ENCODE data around the gene RHBDD2.
A peak's percentile ranks its signal among the peaks of the same experiment; 100 is the strongest.
"Not testable (repeated sequence)": the region's sequence is repeated elsewhere in the genome, so short reads cannot be mapped to it uniquely, and the experiment has no call there.

The RHBDD2 gene

DNA sequence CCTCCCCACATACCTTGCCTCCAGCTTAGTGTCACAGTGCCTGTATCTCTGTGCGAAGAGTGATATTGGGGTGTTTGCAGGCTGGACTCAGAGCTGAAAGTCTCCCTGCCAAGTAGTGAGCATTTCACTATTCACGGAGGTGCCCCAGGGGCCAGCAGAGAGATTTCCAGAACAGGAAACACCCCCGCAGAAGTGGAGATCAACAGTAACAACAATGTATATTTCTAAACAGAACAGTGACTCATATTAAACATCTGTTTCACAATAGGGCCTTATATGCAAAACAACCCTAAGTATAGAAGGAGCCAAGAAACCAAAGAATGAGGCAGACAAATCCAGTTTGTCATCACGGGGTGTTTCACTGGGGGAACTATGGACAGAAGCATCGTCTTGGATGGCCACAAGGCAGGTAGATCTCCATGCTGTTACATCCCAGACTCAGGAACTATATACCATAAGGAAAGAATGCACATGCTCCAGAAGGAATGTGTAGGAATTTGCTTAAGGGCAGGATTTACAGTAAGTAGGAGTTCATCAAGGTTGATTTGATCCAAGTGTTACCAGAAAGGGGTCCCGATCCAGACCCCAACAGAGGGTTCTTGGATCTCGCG is 35.9 kb upstream of the RHBDD2 start:
- TF ChIP-seq, protein P1, sequence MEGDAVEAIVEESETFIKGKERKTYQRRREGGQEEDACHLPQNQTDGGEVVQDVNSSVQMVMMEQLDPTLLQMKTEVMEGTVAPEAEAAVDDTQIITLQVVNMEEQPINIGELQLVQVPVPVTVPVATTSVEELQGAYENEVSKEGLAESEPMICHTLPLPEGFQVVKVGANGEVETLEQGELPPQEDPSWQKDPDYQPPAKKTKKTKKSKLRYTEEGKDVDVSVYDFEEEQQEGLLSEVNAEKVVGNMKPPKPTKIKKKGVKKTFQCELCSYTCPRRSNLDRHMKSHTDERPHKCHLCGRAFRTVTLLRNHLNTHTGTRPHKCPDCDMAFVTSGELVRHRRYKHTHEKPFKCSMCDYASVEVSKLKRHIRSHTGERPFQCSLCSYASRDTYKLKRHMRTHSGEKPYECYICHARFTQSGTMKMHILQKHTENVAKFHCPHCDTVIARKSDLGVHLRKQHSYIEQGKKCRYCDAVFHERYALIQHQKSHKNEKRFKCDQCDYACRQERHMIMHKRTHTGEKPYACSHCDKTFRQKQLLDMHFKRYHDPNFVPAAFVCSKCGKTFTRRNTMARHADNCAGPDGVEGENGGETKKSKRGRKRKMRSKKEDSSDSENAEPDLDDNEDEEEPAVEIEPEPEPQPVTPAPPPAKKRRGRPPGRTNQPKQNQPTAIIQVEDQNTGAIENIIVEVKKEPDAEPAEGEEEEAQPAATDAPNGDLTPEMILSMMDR (conservative IDR thresholded peaks at IDR 0.05; ENCODE audit: low read depth, low read length): no peak
- peak overlapping the region; percentile 26 for H3K4me3 ChIP-seq (ENCODE audit: low read depth, low read length)
- peak; percentile 95 for DNase-seq (ENCODE audit: low read depth)

DNA sequence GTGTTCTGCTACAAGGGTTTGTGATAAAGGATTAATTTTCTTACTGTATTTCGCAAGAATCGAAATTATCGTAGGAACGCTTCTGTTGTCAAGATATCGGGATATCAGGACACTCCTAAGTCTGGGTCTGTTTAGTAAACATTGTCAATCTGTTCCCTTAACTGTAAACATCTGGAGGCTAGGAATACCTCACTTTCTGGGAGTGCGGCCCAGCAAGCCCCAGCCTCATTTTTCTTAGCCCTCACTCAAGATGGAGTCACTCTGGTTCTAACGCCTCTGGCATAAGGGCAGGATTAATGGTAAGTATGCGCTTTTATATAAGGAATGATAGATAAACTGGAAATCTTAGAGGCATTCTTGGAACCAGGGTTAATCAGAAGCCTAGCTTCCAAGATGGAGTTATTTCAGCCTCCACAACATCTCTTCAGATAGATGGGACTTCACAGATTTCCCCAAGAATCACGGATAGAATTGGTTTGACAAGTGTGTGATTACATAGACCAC is 35.2 kb upstream of the RHBDD2 start:
- TF ChIP-seq, protein P1 (conservative IDR thresholded peaks at IDR 0.05; ENCODE audit: low read depth, low read length): no peak
- no peak for DNase-seq (ENCODE audit: low read depth)
- H3K4me3 ChIP-seq (ENCODE audit: low read depth, low read length): no peak overlapping the region

DNA sequence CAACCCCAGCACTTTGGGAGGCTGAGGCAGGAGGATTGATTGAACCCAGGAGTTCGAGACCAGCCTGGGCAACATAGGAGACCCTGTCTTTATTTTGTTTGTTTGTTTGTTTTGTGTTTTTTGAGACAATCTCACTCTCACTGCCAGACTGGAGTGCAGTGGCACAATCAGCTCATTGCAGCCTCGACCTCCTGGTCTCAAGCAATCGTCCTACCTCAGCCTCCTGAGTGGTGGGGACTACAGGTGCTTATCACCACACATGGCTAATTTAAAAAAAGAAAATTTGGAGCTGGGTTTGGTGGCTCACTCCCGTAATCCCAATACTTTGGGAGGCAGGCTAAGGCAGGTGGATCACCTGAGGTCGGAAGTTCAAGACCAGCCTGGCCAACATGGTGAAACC is 34.7 kb upstream of the RHBDD2 start:
- DNase-seq (ENCODE audit: low read depth): no peak
- TF ChIP-seq, protein P1 (conservative IDR thresholded peaks at IDR 0.05; ENCODE audit: low read depth, low read length): no peak
- H3K4me3 ChIP-seq (ENCODE audit: low read depth, low read length): no peak overlapping the region

DNA sequence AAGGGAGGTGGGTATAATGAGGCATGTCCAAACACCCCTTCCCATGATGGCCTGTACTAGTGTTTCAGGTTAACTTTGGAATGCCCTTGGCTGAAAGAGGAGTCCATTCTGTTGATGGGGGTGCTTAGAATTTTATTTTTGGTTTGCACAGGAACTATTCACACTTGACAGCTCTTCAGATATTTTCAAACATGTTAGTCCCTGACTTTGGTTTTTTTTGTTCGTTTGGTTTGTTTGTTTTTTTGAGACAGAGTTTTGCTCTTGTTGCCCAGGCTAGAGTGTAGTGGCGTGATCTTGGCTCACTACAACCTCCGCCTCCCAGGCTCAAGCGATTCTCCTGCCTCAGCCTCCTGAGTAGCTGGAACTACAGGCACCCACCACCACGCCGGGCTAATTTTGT is 33.7 kb upstream of the RHBDD2 start:
- DNase-seq (ENCODE audit: low read depth); H3K4me3 ChIP-seq (ENCODE audit: low read depth, low read length): not testable (repeated sequence)

DNA sequence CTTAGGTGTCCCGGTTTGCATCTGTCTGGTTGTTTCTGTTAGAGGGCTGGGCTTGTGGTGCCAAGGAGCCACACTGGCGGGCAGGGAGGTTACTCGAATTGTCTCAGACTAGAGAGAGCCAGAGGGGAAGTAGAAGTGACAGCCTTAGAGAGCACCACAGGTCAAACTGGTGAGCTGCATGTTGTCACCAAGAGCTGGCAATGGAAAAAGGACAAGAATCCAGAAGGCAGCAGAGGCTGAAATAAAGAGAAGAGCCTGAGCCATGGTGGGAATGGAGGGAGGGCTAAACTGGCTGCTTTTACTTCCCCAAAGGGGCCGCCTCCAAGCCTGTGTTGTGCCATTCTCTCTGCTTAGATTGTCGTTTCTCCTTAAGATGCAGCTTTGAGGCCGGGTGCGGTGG is 31.1 kb upstream of the RHBDD2 start:
- H3K4me3 ChIP-seq (ENCODE audit: low read depth, low read length): no peak overlapping the region
- no peak for DNase-seq (ENCODE audit: low read depth)
- TF ChIP-seq, protein P1 (conservative IDR thresholded peaks at IDR 0.05; ENCODE audit: low read depth, low read length): no peak

DNA sequence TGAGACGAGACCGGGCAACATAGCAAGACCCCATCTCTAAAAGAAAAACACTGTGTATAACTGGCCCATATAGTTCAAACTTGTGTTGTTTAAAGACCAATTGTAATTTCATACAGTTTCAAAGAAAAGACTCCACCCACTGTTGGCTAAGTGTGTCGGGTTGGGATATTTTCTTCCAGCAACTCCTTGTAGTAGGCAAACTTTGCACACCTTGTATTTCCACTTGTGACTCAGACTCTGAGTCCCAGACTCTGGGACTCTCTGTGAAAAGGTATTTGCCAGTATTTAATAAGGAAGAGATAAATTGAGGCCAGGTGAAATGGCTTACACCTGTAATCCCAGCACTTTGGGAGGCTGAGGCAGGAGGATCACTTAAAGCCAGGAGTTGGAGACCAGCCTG is 29.3 kb upstream of the RHBDD2 start:
- TF ChIP-seq, protein P1 (conservative IDR thresholded peaks at IDR 0.05; ENCODE audit: low read depth, low read length): no peak
- no peak overlapping the region for H3K4me3 ChIP-seq (ENCODE audit: low read depth, low read length)
- no peak for DNase-seq (ENCODE audit: low read depth)

DNA sequence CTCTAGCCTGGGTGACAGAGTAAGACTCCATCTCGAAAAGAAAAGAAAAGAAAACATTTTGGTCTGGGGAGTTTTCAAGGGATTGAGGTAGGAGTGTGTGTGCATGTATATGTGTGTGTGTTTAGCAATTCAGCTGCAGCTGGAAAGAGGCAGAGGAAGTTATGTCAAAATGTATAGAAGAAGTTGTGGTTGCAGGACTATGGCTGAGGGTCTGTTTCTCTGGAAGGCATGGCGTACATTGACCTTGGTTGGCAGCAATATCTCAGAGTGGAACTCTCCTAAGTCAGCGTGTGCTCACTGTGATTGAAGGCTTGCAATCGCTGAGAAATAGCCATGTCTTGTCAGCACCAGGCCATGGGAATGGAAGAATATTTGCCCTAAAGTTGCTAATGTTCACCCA is 28.6 kb upstream of the RHBDD2 start:
- no peak overlapping the region for H3K4me3 ChIP-seq (ENCODE audit: low read depth, low read length)
- TF ChIP-seq, protein P1 (conservative IDR thresholded peaks at IDR 0.05; ENCODE audit: low read depth, low read length): no peak
- DNase-seq (ENCODE audit: low read depth): no peak
